HepG2 (cell line): ENCODE results near the gene TMEM235.

Experiments
- CEBPG ChIP-seq: IDR thresholded peaks from 2 replicates; pipeline ENCODE4 v1.6.1; 2016
- MLX ChIP-seq: IDR thresholded peaks from 2 replicates; pipeline ENCODE4 v1.6.1; 2016
- POLR2A ChIP-seq, 2 experiments: IDR thresholded peaks; 2 replicates each; pipeline ENCODE4 v1.6.1; 2011; ENCODE audit warnings: low read depth in 2 of 2, low read length in 2 of 2, mild to moderate bottlenecking in 1 of 2, moderate library complexity in 1 of 2; ENCODE audit not compliant: insufficient read depth in 1 of 2
- TF ChIP-seq, protein P1 (sequence below): sonication (generic); formaldehyde crosslinking; IDR thresholded peaks from 2 replicates; pipeline ENCODE4 v1.5.0; 2020; ENCODE audit warnings: mild to moderate bottlenecking, missing genetic modification reagents, moderate library complexity

DNA sequence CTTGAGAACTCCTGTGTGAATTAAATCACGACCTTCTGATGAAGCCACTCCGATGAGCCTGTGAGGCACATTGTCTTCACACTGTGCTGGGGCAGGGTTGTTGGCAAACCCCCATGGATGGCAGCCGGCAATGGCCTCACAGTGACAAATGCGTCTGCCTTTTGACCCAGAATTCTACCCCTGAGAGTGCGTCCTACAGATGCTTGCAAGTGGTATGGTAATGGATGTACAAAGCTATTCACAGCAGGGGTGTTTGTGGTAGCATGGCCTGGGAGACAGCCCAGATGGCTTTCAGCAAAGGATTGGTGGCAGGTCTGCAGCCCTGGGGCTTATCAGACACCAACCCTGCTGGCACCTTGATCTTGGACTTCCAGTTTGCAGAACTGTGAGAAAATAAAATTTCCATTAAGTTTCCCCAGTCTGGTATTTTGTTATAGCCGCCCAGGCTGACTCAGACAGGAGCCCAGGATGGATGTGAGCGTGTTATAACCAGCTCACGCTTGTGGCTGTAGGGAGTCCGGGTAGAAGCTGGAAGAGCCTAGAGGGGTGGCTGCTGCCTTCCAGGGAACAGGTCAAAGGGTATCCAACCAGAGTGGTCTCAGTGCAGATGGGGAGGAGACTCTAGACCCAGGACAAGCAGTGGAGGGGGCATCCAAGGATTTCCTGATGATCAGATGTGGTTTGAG lies 34.1 kb upstream of the TMEM235 start:
- TF ChIP-seq, protein P1, sequence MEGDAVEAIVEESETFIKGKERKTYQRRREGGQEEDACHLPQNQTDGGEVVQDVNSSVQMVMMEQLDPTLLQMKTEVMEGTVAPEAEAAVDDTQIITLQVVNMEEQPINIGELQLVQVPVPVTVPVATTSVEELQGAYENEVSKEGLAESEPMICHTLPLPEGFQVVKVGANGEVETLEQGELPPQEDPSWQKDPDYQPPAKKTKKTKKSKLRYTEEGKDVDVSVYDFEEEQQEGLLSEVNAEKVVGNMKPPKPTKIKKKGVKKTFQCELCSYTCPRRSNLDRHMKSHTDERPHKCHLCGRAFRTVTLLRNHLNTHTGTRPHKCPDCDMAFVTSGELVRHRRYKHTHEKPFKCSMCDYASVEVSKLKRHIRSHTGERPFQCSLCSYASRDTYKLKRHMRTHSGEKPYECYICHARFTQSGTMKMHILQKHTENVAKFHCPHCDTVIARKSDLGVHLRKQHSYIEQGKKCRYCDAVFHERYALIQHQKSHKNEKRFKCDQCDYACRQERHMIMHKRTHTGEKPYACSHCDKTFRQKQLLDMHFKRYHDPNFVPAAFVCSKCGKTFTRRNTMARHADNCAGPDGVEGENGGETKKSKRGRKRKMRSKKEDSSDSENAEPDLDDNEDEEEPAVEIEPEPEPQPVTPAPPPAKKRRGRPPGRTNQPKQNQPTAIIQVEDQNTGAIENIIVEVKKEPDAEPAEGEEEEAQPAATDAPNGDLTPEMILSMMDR (CRISPR knock-in tag) = no peak
- TF ChIP-seq MLX (CRISPR knock-in tag) (no peak), CEBPG (CRISPR knock-in tag) (no peak), POLR2A (IDR thresholded peaks at IDR 0.05; ENCODE audit: insufficient read depth in 1 of 2, low read depth in 2 of 2, low read length in 2 of 2) (no peak; a peak in 1 of 4 replicates)
